HuH-7 (cell line): ENCODE data around the gene CDK15.
"Not testable (repeated sequence)": the region's sequence is repeated elsewhere in the genome, so short reads cannot be mapped to it uniquely, and the experiment has no call there.

Experiments used
- DNase-seq: peaks from one replicate; pipeline ENCODE4 v3.0.0; 2011; ENCODE audit warnings: low spot score

CDK15 gene

GRCh38 chr2:201790291-201790690 lies 16.0 kb upstream of the CDK15 start:
- DNase-seq = no peak

GRCh38 chr2:201790989-201791388 lies 15.3 kb upstream of the CDK15 start:
- DNase-seq = no peak

- no peak for DNase-seq
Observed at GRCh38 chr2:201793631-201794030, 12.7 kb upstream of the CDK15 start.

GRCh38 chr2:201794294-201794693 lies 12.0 kb upstream of the CDK15 start:
- DNase-seq = no peak

- peak; percentile 59 for DNase-seq
Observed at GRCh38 chr2:201795607-201796477, 10.5 kb upstream of the CDK15 start.

- no peak for DNase-seq
Observed at GRCh38 chr2:201796478-201796865, 9.9 kb upstream of the CDK15 start.

- DNase-seq = no peak
Observed at GRCh38 chr2:201797175-201797840, 9.0 kb upstream of the CDK15 start.

- DNase-seq = no peak
Observed at GRCh38 chr2:201798252-201798913, 8.0 kb upstream of the CDK15 start.

- DNase-seq = not testable (repeated sequence)
Observed at GRCh38 chr2:201798914-201799285, 7.4 kb upstream of the CDK15 start.

GRCh38 chr2:201807452-201807999 lies 1.2 kb downstream of the CDK15 start:
- no peak for DNase-seq

GRCh38 chr2:201808027-201808426 lies 1.7 kb downstream of the CDK15 start:
- DNase-seq = no peak

- DNase-seq = no peak
Observed at GRCh38 chr2:201809633-201810032, 3.3 kb downstream of the CDK15 start.

GRCh38 chr2:201810604-201811003 lies 4.3 kb downstream of the CDK15 start:
- DNase-seq = not testable (repeated sequence)

GRCh38 chr2:201813996-201814760 lies 7.8 kb downstream of the CDK15 start:
- DNase-seq = no peak

- no peak for DNase-seq
Observed at GRCh38 chr2:201816657-201817575, 10.6 kb downstream of the CDK15 start.

- DNase-seq = no peak
Observed at GRCh38 chr2:201820383-201821007, 14.2 kb downstream of the CDK15 start.

GRCh38 chr2:201821080-201821479 lies 14.7 kb downstream of the CDK15 start:
- no peak for DNase-seq

GRCh38 chr2:201824212-201824611 lies 17.9 kb downstream of the CDK15 start:
- DNase-seq = no peak

- no peak for DNase-seq
Observed at GRCh38 chr2:201827621-201828020, 21.3 kb downstream of the CDK15 start.

- DNase-seq = no peak
Observed at GRCh38 chr2:201828220-201828619, 21.9 kb downstream of the CDK15 start.
